ENCODE results near the gene PLEKHA7. TPM values are rescaled to one million over a fixed set of nuclear protein-coding genes. Genes with fewer than 3 reads are reported as not detected.

Gene PLEKHA7
- total RNA-seq, 4 donors from 2014 or later, result 14.7 to 33.5 (median 16.7) TPM

- TF ChIP-seq CTCF (IDR thresholded peaks at IDR 0.05; ENCODE audit: low read depth), result no peak
These were observed 225.8 kb downstream of the PLEKHA7 start for GRCh38 chr11:16788141-16789062.

GRCh38 chr11:16787035-16787742 is 227.0 kb downstream of the PLEKHA7 start:
- TF ChIP-seq CTCF (IDR thresholded peaks at IDR 0.05; ENCODE audit: low read depth), result no peak

- TF ChIP-seq CTCF (IDR thresholded peaks at IDR 0.05; ENCODE audit: low read depth), result no peak
These were observed 228.1 kb downstream of the PLEKHA7 start for GRCh38 chr11:16786131-16786530.

- no peak for TF ChIP-seq CTCF (IDR thresholded peaks at IDR 0.05; ENCODE audit: low read depth)
These were observed 228.6 kb downstream of the PLEKHA7 start for GRCh38 chr11:16785520-16786128.

- TF ChIP-seq CTCF (IDR thresholded peaks at IDR 0.05; ENCODE audit: low read depth), result no peak
These were observed 229.5 kb downstream of the PLEKHA7 start for GRCh38 chr11:16784666-16785065.

- no peak for TF ChIP-seq CTCF (IDR thresholded peaks at IDR 0.05; ENCODE audit: low read depth)
These were observed 230.1 kb downstream of the PLEKHA7 start for GRCh38 chr11:16784097-16784496.

GRCh38 chr11:16783321-16783801 is 230.9 kb downstream of the PLEKHA7 start:
- TF ChIP-seq CTCF (IDR thresholded peaks at IDR 0.05; ENCODE audit: low read depth), result no peak

Data from subcutaneous adipose tissue (tissue), 4 donors.